COLO829 (cell line): ENCODE data around the gene TNIP2.

Experiments
- DNase-seq: peaks from one replicate; pipeline ENCODE4 v3.0.0; 2012; ENCODE audit warnings: low spot score

TNIP2 gene

DNA sequence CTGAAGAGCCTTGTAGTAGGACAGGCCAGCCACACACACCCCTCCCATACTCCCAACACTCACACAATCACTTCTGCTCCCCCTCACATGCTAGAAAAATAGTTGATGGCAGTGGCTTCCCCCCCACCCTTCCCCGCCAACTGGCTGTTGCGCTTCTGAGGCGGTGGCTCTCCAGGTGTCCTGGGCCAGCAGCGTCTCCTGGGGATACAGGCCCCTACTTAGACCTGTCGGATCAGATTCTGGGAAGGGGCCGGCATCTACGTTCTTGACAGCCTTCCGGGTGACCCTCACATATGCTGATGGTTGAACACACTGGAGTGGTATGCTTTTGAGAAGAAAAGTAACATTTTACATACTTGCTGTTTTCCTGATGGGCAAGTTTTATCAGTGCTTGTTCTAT, 39.9 kb downstream of the TNIP2 start:
- DNase-seq: no peak

DNA sequence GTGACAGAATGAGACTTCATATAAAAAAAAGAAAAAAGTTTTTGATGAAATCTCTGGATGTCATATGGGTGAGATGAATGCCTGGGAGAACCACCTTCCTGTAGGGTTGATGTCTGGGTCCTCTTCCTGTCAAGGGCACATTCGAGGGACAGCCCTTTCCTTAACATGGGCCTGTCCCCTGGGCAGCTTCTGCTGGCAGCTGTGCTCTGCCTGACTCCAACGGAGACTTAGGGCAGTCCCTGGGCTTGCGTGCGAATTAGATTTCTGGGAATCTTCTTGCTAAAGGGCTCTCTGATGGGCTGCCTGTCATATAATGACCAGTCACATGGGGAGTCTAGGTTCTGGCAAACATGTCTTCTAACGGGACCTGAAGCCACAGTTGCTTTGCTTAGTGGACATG, 40.7 kb downstream of the TNIP2 start:
- DNase-seq: no peak

DNA sequence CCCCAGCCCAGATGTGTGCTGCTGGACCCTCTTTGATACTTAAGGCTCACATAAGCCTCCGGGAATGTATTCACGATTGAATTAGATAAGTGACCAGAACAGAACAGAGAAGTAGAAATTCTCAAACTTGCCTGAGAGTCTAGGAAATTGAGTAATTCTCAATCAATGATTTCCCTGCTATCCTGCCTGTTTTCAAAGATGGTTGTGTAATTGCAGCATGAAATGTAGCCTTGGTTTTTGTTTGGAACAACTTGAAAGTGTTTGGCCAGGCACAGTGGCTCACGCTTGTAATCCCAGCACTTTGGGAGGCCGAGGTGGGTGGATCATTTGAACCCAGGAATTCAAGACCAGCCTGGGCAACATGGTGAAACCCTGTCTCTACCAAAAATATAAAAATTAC, 41.2 kb downstream of the TNIP2 start:
- no peak for DNase-seq

DNA sequence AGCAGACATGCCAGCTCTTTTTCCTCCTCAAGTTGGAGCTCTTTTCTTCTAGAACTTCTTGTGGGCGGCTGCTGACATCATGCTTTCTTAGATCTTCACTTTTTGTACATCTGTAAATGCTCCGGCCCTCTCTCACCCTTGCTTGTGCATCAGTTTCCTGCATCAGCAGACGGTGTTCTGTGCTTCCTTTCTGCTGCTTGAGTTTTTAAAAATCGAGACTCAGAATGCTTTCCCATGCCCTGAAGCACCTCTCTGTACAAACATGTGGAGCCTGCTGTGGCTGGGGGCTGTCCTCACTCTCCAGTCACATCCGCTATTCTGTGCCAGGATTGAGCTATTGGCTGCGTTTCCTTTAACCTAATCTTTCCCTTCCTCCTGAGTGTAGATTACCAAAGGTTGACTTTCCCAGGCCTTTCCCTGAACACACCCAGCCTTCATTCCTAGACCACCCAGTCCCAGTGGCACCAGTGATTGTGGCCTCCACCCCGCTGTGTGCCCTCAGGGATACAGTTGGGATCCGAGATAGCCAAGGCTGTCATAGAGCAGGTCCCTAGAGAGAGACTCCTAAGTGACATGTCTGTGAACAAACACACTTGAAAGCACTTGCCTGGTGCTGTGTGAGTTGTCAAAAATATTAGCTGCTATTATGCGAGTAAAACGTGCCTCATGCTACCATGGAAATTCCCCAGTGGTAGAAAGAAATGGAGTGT, 41.9 kb downstream of the TNIP2 start:
- no peak for DNase-seq

DNA sequence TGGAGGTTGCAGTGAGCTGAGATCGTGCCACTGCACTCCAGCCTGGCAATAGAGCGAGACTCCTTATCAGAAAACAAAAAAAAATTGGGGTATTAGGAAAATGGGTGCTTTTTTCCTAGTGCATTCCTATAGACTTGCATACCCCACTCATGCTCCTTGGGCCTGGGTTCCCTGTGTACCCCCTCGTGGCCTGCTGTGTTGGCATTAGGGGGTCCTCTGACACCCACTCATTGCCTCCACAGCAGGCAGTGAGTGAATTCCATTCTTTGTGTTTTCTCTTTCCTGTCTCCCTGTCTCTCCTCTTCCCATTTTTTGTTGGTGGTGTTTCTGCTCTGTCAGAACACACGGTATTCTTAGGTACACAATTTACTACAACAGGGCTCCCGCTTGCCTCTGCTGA, 42.8 kb downstream of the TNIP2 start:
- DNase-seq: no peak

DNA sequence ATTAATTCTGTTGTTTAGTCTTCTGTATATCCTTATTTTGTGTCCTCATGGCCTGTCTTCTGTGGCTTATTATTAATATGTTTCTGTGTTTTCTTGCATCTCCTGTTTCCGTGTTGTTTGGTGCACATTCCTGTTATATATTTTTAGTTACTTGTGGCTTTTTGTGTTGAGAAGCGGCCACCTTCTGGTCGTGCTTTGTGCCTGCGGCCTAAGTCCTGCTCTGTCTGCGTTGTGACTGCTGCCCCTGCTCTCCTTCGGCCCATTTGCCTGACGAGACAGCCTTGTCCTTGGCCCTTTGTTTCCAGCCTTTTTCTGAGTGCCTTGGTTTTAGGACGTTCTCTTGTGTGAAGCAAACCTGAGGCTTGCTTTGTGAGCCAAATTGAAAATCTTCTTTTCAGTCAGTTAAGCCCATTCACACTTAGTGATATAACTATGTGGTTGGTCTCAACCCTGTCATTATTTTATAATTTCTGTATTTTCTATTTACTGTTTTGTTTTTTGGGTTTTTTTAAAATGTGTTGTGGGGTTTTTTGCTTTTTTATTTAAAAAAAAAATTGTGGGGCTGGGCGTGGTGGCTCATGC, 43.8 kb downstream of the TNIP2 start:
- no peak for DNase-seq

DNA sequence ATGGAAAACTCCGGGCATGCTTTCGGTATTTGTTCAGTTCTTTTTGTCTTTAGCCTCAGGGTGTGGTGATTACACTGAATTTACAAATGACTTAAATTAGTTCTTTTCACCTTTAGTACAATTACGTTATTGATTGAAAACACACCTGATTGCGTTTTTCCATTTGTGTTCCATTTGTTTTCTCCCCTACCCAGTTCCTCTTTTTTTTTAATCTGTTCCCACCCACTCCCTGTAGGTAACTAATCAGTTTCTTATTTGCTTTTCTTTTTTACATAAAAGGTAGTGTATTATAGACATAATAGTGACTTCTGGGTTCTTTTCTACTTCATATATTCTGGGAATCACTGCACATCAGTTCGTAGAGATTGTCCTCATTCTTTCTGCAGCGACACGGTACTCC, 53.4 kb downstream of the TNIP2 start:
- no peak for DNase-seq

DNA sequence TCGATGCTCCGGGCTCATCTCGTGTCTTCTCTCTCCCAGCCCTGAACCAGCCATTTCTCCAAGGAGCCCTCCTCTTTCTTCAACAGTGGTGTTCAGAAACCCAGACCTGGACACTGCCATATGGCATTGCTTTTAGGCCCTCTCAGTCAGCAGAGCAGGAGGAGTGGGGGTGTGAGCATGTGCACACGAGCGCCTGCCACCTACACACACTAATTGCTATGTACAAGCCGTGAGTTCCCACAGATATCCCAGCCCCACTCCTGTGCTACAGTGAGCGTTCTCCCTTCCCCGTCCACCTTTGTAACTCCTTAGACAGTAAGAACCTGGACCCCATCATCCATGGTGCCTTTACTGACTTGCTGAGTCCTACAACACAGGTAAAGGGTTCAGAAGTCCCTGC, 53.8 kb downstream of the TNIP2 start:
- no peak for DNase-seq

DNA sequence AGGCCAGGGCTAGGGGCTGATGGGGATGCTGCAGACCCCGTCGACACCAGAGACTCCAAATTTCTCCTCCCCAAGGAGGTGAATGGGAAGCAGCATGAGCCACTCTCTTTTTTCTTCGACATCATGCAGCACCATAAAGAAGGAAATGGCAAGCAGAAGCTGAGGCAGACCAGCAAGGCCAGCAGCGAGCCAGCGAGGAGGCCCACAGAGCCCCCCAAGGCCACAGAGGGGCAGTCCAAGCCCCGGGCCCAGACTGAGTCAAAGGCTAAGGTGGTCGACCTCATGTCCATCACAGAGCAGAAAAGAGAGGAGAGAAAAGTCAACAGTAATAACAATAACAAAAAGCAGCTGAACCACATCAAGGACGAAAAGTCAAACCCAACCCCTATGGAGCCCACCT, 56.1 kb downstream of the TNIP2 start:
- DNase-seq: no peak

DNA sequence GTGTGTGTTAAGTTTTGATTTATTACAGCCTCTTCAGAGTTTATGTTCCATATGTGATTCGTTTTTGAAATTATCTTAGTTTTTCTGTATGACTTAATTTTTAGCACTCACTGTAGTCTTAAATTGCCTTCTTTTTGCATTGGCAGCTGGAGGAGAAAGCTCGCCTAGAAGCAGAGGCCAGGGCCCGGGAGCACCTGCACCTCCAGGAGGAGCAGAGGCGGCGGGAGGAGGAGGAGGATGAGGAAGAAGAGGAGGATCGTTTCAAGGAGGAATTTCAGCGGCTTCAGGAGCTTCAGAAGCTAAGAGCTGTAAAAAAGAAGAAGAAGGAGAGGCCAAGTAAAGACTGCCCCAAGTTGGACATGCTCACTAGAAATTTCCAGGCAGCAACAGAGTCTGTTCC, 56.6 kb downstream of the TNIP2 start:
- no peak for DNase-seq

DNA sequence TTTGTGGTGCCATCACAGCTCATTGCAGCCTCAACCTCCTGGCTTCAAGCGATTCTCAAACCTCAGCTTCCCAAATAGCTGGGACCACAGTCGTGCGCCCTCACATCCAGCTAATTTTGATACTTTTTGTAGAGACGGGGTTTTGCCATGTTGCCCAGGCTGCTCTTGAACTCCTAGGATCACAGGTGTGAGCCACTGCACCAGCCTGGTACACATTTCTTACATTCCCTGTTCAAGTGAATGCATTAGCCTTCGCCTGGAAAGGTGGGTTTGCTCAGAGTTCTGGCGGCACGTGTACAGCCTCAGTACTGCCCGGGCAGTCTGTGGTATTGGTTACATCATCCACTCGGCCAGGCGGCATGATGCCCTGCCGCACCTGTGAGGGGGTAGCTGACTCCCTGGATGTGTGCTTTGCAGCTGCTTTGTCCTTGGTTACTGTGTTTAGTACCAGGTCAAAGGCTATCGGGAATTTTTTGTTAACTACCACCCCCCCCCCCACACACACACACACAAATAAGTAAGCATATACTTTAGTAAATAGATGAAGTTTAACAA, 57.1 kb downstream of the TNIP2 start:
- no peak for DNase-seq

DNA sequence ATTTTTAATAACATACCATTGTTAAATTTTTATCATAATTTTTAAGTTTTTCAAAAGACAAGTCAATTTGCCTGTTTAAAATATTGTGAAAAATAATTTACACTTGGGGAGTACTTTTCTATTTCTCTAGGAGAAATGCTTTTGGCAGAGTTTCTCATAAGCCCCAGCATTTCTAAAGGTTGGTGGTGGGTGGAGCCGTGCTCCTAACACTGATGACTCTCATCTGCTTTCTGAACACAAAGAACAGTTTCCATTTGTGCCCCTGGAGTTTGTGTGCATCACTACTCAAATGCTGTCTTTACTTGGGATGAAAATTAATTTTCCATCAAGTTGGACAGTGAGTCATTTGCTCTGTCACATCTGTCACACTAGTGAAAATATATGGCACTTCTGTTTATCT, 57.6 kb downstream of the TNIP2 start:
- DNase-seq: no peak

DNA sequence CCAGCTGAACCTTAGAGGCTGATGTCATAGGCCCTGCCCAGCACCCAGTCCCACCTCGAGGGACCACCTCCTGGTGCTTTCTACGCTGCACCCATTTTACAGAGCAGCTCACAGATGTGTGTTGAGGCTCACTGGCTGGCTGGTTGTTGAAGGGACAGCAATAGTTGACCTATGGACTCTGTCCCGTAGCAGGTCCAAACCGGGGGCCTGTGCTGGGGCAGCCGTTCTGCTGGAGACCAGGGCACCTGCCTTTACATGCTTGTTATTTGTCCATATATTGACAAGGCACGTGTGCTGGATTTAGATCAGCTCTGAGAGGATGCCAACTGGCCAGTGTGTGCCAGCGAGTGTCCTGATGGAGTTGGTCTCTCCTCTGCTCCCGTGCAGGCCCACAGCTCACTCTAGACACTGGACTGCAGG, 58.1 kb downstream of the TNIP2 start:
- no peak for DNase-seq

DNA sequence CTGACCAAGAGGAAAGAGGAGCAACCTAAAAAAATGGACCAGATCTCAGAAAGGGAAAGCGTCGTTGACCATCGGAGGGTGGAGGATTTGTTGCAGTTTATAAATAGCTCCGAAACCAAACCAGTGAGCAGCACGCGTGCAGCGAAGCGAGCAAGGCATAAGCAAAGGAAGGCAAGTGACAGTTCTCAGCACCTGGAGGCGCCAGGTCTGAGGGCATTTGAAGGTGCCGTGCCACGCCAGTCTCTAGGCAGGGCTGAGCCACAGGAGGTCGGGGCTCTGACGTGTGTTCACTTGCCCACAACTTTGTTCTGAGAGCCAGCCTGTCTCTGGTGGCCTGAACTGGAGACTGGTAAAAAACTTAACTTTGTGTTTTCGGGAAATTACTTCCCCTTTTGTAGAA, 59.7 kb downstream of the TNIP2 start:
- DNase-seq: no peak

DNA sequence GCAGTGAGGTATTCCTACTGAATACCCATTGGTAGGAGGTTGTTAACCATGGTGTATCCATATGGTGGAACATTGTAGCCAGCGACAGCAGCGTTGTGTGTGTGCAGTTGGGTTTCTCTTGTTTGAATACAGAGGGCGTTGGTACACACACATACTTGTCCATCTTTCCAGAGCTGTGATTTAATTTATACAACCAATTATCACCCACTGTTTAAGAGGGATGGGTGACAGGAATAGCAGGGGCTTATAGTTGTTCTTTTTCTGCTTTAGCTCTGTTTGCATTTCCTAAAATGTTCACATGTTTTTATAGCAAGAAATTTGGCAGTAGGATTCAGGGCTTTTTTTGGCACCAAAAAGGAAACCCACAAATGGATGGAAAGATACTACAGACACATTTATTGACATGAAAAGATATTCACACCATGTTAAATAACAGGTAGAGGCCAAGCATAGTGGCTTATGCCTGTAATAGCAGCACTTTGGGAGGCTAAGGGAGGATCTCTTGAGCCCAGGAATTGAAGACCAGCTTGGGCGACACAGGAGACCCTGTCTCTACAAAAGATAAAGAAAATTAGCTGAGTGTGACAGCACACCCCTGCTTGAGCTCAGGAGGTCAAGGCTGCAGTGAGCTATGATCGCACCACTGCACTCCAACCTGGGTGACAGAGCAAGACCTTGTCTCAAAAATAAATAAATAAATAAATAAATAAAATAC, 60.6 kb downstream of the TNIP2 start:
- DNase-seq: no peak

DNA sequence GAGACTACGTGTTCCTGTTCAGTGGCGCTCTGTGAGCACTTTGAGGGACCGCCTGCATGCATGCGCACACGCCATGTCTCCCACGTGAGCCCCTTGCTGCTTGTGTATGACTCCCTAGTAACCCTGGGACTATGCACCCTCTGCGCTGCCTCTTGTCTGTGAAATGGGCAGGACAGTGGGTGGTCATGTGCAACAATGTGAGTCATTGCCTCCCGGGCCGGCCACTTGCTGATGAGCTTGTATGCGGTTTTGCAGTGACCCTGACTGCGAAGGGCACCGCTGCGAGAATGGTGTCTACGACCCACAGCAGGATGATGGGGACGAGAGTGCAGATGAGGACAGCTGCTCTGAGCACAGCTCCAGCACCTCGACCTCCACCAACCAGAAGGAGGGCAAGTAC, 61.4 kb downstream of the TNIP2 start:
- peak; percentile 7 for DNase-seq

DNA sequence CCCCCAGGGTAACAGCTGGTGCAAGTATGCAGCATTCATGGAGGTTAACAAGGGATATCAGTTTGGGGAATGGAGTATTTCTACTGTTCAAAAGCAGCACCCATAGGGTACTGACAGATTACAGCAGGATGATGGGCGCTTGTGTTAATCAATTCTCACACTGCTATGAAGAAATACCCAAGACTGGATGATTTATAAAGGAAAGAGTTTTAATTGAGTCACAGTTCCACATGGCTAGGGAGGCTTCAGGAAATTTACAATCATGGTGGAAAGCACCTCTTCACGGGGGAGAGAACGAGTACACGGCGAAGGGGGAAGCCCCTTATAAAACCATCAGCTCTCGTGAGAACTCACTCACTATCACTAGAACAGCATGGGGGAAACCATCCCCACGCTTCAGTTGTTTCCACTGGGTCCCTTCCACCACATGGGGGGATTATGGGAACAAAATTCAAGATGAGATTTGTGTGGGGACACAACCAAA, 64.1 kb downstream of the TNIP2 start:
- DNase-seq: no peak
